SKM-1 treated with dmso at 0.1 percent for 144 hours (cell line): ENCODE data around the gene GP1BB.
A peak's percentile ranks its signal among the peaks of the same experiment; 100 is the strongest.
"Not testable (repeated sequence)": the region's sequence is repeated elsewhere in the genome, so short reads cannot be mapped to it uniquely, and the experiment has no call there.

Experiments used
- DNase-seq: peaks from one replicate; lab custom pipeline; 2025; ENCODE audit not compliant: unreplicated experiment; lab: John Stamatoyannopoulos, UW

The GP1BB gene

DNA sequence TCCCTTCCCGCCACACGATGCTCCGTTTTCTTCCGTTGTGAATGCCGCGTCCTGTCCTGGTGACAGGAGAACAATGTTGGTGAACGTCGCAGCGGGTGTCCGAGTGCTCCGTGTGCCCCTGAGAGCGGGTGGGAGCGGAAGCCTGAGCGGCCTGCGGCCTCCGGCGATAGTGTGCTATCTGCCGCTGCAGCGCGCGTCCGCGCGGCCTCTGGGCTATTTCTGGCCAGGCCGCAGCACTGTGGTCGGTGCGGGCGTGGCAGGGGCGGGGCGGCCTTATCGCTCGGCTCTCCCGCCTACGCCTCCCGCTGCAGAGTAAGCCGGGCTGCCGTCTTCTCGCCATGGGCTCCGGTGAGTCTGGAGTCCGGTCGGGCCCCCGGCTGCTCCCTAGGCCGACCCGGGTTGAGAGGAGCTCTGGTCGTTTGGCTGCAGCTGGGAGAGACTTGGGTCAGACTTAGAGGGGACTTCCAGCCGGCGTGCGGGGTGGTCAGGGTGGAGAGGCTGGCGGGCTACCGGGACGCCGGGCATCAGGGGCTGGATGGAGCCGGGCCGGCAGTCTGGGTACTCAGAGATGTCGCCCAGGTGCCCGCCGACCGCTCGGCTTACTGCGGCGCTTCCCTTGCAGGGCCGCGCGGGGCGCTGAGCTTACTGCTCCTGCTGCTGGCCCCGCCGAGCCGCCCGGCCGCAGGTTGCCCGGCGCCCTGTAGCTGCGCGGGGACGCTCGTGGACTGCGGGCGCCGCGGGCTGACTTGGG is at the start of gene GP1BB:
TSS of gene GP1BB (plus strand) at position 308 of the 751 bp plus-strand sequence. CDS start at position 339, 31 bp downstream.
- DNase-seq, result no peak

DNA sequence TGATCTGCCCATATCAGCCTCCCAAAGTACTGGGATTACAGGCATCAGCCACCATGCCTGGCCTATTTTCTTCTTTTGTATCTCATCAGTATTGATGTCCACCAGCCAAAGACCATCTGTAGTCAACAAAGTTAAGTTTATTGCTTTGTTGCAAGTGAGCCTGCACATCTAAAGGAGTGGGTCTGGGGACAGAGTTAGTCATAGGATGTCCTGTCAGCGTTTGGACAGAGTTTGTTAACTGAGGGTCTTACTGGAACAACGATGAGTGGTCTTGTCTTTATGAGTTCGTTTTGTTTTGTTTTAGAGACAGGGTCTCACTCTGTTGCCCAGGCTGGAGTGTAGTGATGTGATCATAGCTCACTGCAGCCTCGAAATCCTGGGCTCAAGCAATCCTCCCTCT is 49.7 kb upstream of the GP1BB start:
- DNase-seq, result no peak

DNA sequence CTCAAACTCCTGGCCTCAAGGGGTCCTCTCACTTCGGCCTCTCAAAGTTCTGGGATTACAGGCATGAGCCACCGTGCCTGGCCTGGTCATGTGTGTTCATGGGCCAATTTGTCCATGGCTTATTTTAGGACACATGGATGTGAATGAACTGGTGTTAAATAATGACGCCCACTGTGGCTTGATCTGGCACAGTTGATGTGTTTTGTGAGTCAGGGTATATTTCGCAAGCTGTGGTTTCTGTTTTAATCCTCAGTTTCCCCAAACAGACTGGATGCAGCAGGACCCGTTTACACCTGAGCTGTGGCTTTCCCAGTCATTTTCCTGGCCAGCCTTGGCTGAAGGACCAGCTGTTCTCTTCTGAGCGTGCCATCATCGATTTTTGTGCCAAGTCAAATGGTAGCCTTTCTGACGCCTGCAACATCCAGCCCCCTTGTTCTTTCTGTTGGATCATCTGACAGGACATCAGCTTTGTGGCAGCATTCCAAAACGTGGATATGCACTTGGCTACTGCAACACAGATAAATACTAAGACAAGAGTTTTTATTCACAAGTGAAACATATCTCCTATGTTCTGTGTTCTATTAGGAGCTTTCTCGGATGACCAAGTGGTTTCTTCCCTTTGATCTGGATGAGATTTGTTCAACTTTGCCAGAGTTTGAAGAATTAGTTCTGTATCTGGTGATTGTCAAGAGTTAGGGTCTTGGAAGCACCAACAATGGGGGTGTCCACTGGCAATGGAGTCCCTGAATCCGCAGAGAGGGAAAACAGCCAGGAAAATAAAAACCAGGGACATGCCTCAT is 49.0 kb upstream of the GP1BB start:
- no peak for DNase-seq

DNA sequence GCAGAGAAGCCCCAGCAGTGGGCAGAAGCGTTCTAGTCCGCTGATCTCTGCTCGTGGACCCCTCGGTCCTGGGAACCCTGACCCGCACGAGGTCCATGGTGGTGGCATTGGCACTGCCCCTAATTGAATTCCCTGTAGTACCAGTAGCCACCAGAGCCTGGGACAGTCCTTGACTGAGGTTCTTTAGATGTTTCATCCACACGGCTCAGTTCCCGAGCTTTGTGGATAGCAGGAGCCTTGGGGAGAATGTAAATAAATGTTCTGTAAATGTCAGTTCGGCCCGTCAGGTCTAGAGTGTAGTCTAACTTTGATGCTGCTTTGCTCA is 48.4 kb upstream of the GP1BB start:
- no peak for DNase-seq

DNA sequence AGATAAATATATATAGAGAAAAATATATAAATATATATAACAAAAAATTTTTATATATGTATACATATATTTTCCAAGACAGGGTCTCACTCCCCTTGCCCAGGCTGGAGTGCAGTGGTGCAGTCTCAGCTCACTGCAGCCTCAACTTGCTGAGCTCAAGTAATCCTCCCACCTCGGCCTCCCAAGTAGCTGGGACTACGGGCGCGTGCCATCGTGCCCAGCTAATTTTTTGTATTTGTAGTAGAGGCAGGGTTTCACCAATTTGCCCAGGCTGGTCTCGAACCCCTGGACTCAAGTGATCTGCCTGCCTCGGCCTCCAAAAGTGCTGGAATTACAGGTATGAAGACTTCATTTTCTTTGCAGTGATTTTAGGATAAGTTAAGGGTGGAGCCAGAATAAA is 47.9 kb upstream of the GP1BB start:
- DNase-seq, result no peak

DNA sequence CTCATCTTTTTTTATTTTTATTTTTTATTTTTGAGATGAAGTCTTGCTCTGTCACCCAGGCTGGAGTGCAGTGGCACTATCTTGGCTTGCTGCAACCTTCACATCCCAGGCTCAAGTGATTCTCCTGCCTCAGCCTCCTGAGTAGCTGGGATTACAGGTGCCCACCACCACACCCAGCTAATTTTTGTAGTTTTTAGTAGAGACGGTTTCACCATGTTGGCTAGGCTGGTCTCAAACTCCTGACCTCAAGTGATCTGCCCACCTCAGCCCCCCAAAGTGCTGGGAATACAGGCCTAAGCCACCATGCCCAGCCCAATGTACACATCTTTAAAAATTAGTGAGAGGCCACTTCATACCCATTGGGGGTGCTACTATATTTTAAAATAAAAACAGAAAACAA is 46.9 kb upstream of the GP1BB start:
- not testable (repeated sequence) for DNase-seq

DNA sequence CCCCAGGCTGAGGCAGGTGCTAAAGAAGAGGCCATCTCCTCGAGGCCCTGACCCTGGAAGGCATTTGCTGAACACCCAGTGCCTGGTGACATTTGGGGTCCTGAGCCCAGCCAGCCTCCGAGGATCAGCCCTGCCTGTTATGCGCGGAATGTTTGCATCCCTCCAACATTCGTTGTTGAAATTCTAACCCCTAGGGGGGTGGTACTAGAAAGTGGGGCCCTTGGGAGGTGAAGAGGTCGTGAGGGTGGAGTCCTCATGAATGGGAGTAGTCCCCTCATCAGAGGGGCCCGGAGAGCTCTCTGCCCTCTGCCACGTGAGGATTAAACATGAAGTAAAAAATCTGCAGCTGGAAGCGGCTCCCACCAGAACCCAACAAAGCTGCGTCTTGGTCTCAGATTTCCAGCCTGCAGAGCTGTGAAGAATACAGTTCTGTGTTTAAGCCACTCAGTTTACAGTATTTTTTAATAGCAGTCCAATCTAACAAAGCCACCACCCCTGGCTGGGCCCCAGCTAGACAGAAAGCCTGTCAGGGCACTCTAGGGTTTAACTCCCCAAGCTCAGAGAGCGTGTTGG is 44.3 kb upstream of the GP1BB start:
- no peak for DNase-seq

DNA sequence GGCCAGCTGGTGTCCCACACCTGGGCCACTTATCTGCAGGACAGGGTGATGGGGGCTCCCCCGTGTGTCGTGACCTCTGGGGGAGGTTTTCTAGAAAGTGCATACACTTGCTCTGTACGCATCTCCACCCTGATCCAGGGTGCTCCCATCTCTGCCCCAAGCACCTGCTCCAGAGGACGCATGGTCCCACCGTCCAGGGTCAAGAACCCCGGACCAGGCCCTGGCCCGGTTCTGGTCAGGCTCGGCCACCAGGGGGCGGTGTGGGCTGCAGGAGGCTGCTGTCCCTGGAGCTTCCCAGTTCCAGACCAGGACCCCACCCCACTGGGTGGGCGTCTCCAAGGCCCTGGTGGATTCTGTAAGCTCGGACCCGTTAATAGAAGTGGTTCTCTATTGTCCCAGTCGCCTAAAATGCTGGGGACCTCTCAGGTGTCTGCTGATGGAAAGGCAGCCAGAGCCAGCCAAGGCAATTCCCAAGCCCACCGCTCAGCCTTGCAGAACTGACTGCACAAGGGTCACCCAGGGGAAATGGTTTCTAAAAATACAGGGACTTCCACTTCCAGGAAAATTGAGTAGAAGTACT is 43.7 kb upstream of the GP1BB start:
- no peak for DNase-seq

DNA sequence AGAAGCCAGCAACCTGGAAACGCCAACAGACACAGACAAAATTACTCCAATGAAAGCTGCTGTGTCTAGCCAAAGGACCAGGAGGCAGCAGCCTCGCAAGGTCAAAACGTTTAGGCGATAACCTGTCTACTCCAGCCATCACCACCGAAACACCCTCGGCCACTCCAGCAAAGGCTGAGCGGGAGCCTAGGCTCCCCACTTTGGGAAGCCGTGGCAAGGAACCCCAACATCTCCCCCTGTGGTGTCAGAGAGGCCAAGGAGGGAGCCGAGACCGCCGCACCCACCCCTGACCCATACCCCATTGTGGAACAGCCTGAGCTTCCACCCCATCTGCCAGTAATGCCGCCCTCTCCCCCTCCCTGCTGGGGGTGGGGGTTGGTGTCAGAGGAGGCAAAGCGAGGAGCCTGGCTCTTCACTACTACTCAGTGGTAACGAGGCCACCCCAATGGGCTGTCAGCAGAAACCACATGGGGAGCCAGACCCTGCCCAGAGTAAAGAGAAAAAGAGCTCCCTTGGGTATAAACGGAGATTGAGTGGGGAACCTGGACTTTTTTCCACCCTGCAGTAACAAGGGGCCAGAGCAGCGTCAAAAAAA is 43.0 kb upstream of the GP1BB start:
- no peak for DNase-seq

DNA sequence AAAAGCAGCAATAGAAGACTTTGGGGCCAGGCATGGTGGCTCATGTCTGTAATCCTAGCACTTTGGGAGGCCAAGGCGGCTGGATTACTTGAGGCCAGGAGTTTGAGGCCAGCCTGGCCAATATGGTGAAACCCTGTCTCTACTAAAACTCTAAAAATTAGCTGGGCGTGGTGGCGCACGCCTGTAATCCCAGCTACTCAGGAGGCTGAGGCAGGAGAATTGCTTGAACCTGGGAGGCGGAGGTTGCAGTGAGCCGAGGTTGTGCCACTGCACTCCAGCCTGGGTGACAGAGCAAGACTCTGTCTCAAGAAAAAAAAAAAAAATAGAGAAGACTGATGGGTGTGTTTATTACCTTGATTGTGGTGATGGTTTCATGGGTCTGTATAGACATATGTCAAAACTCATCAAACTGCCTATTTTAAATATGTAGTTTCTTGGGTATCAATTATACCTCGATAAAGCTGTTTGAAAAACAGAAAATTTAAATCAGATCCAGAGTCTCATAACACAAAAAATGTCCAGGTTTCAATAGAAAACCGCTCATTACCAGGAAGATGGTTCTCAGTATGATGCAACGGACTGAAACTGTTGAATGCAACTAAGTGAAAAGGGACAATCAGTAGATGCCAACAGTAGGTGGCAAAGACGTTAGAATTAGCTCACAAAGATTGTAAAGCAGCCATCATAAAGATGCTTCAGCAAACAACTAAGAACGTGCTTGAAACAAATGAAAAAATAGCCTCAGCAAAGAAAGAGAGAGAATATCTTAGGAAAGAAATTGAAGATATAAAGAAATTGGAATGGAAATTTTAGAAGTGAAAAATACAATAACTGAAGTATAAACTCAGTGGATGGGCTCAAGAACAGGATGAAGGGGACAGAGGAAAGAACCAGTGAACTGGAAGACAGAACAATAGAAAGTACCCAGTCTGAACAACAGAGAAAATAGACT is 42.2 kb upstream of the GP1BB start:
- no peak for DNase-seq

DNA sequence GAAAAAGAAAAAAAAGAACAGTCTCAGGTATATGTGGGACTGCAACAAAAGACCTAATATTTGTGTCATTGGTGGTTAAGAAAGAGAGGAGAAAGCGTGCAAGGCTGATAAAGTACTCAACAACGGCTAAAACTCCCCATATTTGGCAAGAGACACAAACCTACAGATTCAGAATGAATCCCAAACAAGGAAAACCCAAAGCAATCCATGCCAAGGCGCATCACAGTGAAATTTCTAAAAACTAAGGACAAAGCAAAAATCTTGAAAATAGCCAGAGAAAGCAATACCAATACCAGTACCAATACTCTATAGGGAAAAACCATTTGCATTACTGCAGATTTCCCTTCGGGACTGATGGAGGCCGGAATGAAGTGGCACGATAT is 41.5 kb upstream of the GP1BB start:
- no peak for DNase-seq

DNA sequence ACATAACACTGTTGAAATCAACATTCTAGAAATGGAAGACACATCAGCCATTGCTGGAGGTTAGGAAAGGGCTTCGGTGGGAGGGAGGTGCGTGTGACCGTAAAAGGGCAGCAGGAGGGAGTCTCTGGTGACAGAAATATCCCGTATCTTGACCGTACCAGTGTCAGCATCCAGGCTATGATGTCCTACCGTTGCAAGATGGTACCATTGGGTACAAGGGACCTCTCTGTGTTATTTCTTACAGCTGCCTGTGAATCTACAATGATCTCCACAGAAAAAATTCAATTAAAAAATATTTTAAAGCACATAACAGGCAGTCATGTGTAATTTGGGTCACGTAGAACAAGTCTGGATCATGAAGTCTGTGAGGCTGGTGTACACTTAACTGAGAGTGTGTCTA is 36.4 kb upstream of the GP1BB start:
- no peak for DNase-seq

DNA sequence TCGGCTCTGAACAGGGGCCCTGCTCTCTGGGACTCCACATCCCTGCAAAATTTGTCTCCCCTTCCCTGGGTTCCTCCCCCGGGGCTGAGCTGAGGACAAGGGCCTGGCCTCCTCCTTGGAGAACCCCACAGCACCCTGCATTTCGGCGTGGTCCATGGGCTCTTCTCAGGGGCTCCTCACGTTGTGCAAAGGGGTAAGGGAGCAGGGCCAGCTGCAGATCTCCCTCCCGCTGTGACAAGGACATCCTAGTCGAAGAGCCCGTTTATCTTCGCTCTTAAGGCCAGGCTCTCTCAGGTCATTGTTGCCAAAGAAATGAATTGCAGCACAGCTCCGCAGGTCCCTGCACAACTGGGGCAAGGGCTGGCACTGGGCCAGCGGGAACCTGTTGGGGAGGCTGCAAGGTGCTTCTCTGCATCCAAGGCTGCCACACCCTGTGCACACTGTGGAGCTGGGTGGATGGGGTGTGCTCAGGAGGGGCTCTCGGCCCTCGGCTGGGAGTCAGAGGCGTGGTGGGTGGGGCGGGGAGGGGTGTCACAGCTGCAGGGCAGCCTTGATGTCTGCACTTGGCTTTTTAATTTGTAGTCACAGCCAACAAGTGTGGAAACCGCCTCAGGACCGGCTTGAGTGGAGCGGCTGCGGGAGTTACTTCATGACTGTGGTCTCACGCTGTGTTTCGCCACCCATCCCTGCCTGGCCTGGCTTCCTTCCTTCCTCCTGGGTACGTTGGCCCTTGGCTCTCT is 35.6 kb upstream of the GP1BB start:
- peak; percentile 97 for DNase-seq

DNA sequence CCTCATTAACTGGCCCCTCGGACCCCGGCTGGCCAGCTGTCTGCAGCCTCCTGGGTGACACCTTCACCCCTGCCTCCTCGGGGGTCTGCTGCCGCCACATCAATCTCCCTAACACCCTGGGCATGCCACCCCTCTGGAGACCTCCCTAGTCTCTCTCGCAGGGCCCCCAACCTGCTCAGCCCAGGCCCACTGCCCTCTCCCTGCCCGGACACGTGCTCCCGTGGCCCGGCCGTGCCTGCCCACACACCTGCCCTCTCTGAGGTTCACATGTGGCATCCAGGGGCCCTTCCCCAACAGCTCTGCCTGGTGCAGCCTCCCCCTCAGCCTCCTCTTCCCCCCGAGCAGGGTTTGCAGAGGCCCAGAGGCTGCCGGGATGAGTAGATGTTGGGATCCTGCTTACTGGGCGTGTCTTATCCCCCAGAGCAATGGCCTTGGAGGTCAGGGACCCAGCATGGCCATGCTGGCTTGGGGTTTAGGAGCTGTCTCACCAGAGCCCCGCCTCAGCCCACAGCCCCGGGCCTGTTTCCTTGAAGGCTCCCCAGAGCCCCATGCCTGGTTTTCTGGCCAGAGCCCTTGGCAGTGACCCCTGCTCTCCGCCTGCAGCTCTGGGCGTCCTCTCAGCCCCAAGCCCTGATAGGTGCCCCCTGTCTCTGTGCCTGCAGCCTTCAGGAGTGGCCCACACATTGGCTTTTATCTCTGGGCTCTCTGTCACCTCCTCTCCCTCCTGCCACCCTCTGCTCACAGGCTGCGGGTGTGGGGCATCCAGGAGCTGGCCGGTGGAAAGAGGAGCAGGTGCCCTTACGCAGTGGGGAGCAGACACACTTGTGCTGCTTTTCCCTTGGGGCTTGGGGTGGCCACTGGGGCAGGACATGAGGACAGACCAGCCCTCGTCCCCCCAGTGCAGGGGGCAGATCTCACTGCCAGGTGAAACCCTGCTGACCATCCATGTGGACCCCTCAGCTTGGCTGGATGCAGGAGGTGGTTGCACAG is 34.7 kb upstream of the GP1BB start:
- DNase-seq, result no peak

DNA sequence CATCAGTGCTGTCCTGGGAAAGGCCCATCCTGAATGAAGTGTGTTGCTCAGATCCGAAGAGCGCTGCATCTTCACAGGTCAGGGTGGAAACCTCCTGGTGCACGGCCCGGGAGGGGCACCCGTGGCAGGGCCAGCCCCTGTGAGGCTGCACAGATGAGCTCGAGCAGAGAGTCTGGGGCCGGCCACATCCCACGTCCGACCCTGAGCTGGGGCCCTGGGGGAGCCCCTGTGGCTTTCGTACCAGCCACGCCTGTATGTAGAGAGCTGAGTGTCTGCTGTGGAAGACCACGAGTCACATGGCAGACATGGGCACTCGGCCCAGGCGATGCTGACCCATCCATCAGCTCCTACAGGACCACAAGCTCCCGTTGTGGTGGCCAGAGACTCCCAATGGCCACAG is 33.9 kb upstream of the GP1BB start:
- no peak for DNase-seq

DNA sequence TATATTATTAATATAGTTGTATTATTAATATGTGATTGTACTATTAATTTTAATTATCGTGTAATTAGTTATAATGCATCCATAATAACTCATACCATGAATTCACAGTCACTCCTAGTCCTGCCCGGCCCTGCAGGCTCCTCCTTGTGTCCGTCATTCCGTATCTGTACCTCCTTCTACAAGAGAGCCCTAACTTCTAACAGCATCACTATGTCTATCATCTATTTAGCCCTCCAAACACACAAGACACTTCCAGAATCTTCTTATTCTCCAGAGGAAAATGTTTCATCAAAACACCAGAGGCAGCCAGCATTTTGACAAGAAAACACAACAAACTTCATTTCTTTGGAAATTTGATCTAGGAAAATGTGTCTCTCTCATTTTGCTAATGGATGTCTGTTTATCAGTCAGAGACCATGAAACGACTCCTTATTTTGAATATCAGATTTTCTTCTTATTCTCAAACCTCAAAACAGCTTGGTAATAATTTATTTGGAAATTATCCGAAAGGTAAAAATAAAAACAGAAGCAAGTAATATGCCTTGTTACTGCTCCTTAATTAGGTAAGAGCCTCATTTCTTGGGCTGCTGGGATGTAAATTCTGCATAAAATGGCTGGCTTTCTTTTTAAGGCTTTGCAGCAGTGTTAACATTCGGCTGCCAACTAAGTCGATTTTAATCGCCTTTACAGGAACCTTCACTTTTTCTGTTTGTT is 32.2 kb upstream of the GP1BB start:
- no peak for DNase-seq

DNA sequence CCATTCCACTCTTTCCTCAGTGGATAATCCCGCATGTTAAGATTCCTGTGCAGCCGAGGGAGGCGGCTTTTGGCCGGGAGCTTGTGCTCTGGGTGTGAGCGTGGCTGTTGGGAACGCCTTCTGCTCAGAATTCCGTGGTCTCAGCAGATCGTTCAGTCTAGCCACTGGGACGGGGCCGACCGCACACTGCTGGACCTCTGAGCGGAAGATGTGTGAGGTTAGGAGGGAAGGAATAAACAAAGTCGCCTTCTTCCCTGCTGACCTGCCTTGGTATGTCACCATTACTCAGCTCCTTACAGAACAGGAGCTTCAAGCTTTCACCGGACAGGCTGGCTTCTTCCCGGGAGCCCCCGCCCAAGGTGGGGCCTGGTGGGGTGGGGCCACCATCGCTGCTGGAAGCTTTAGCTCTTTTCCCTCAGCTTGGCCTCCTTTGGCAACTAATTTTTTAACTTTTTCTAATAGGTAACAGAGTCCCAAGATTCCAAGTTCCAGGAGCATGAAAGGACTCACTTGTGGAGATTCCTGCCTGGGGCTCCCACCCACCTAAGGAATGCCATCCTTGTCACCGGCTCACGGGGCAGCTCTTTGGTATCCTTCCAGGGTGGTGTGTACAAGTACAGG is 31.5 kb upstream of the GP1BB start:
- no peak for DNase-seq

DNA sequence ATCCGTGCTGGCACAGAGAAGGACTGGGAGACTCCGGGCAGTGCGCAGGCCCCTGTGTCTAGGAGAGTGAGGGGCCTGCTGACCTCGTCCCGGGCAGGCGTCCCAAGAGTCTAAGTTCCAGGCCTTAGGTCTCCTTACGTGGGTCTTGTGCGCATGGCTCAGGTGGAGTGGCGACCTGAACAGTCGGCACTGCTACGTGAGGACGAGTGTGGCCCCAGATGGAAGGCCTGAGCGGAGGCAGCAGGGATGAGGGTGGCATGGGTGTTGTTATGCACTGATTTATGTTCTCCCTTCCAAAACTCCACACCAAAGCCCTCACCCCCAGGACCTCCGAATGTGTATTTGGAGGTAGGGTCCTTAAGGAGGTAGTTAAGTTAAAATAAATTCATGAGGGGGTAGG is 29.8 kb upstream of the GP1BB start:
- DNase-seq, result no peak
